ACC112 (cell line): ENCODE results near the gene CHP1.
"Not testable (repeated sequence)": the region's sequence is repeated elsewhere in the genome, so short reads cannot be mapped to it uniquely, and the experiment has no call there.

Source experiments
- H2AFZ ChIP-seq: fragments of 200-600 bp; sonication (generic); one replicate; pipeline ENCODE4 v1.6.0; 2017; ENCODE audit warnings: antibody characterized with exemption, low read length; ENCODE audit not compliant: unreplicated experiment
- H3K27ac ChIP-seq: fragments of 200-600 bp; sonication (generic); 2 replicates; pipeline ENCODE4 v1.5.1; 2014; ENCODE audit warnings: low read depth, mild to moderate bottlenecking, antibody characterized with exemption, low read length, moderate library complexity
- H3K27me3 ChIP-seq: fragments of 200-600 bp; sonication (generic); 2 replicates; pipeline ENCODE4 v1.6.1; 2014; ENCODE audit warnings: mild to moderate bottlenecking, antibody characterized with exemption, low read length, moderate library complexity, mixed read lengths; ENCODE audit not compliant: insufficient read depth
- H3K36me3 ChIP-seq: fragments of 200-600 bp; sonication (generic); 2 replicates; pipeline ENCODE4 v1.6.1; 2016; ENCODE audit warnings: mild to moderate bottlenecking, antibody characterized with exemption, low read length, moderate library complexity, mixed read lengths; ENCODE audit not compliant: insufficient read depth
- H3K4me1 ChIP-seq: fragments of 200-600 bp; sonication (generic); one replicate; pipeline ENCODE4 v1.6.1; 2016; ENCODE audit warnings: low read length, mixed read lengths; ENCODE audit not compliant: insufficient read depth, unreplicated experiment, control insufficient read depth
- H3K4me3 ChIP-seq: fragments of 200-600 bp; sonication (generic); 2 replicates; pipeline ENCODE4 v1.5.1; 2014; ENCODE audit warnings: mild to moderate bottlenecking, low read depth, low read length
- H3K79me2 ChIP-seq: fragments of 200-600 bp; sonication (generic); one replicate; pipeline ENCODE4 v1.6.0; 2016; ENCODE audit warnings: low read length; ENCODE audit not compliant: control insufficient read depth, unreplicated experiment, insufficient read depth

The CHP1 gene

GRCh38 chr15:41291065-41291631, 60.1 kb downstream of the CHP1 start:
- Histone ChIP-seq H2AFZ (no peak overlapping the region), H3K4me1 (peaks cover 13% of the 10 kb centered on the region), H3K36me3 (peaks cover 18% of the 10 kb centered on the region), H3K27ac (no peak overlapping the region), H3K79me2 (peaks cover 21% of the 10 kb centered on the region), H3K27me3 (no peaks in the 10 kb centered on the region), H3K4me3 (no peak overlapping the region)

DNA sequence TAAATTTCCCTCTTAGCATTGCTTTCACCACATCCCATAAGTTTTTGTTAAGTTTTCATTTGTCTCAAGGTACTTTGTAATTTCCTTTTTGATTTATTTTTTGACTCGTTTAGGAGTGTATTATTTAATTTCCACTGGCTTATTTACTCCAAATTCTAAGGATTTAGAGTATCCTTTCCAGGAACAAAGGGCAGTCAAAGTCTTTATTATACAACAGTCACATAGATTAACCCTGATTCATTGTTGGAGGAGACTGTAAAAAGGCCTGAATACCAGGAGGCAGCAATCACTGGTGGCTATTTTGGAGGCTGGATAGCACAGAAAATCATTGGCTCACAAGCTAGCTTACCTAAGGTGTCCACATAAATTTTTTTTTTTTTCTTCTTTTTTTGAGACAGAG, 61.5 kb downstream of the CHP1 start:
- H3K4me1 ChIP-seq: no peaks in the 10 kb centered on the region
- H2AFZ ChIP-seq: no peak overlapping the region
- no peak overlapping the region for H3K4me3 ChIP-seq
- peaks cover 14% of the 10 kb centered on the region for H3K36me3 ChIP-seq
- no peaks in the 10 kb centered on the region for H3K27me3 ChIP-seq
- H3K79me2 ChIP-seq: peaks cover 10% of the 10 kb centered on the region
- no peak overlapping the region for H3K27ac ChIP-seq

GRCh38 chr15:41301139-41301538, 70.1 kb downstream of the CHP1 start:
- not testable (repeated sequence) for H3K36me3 ChIP-seq, H3K4me1 ChIP-seq, H3K27ac ChIP-seq, H3K79me2 ChIP-seq, H3K4me3 ChIP-seq, H3K27me3 ChIP-seq, H2AFZ ChIP-seq

- Histone ChIP-seq H3K27ac (no peak overlapping the region), H3K4me1 (no peaks in the 10 kb centered on the region), H2AFZ (no peak overlapping the region), H3K36me3 (peaks cover 6% of the 10 kb centered on the region; the same call in 1 of the 2 replicates), H3K79me2 (no peaks in the 10 kb centered on the region), H3K4me3 (no peak overlapping the region), H3K27me3 (no peaks in the 10 kb centered on the region)
Measured at GRCh38 chr15:41301587-41301986, 70.5 kb downstream of the CHP1 start.

- Histone ChIP-seq H2AFZ (no peak overlapping the region), H3K27me3 (no peaks in the 10 kb centered on the region), H3K27ac (no peak overlapping the region), H3K79me2 (no peaks in the 10 kb centered on the region), H3K4me3 (no peak overlapping the region), H3K36me3 (peaks cover 5% of the 10 kb centered on the region), H3K4me1 (no peaks in the 10 kb centered on the region)
Measured at GRCh38 chr15:41304149-41304770, 73.2 kb downstream of the CHP1 start.

GRCh38 chr15:41307679-41308078, 76.6 kb downstream of the CHP1 start:
- H3K79me2 ChIP-seq: no peaks in the 10 kb centered on the region
- peaks cover 3% of the 10 kb centered on the region for H3K36me3 ChIP-seq
- no peak overlapping the region for H3K4me3 ChIP-seq
- no peak overlapping the region for H2AFZ ChIP-seq
- H3K27ac ChIP-seq: no peak overlapping the region
- H3K27me3 ChIP-seq: no peaks in the 10 kb centered on the region
- H3K4me1 ChIP-seq: no peaks in the 10 kb centered on the region

DNA sequence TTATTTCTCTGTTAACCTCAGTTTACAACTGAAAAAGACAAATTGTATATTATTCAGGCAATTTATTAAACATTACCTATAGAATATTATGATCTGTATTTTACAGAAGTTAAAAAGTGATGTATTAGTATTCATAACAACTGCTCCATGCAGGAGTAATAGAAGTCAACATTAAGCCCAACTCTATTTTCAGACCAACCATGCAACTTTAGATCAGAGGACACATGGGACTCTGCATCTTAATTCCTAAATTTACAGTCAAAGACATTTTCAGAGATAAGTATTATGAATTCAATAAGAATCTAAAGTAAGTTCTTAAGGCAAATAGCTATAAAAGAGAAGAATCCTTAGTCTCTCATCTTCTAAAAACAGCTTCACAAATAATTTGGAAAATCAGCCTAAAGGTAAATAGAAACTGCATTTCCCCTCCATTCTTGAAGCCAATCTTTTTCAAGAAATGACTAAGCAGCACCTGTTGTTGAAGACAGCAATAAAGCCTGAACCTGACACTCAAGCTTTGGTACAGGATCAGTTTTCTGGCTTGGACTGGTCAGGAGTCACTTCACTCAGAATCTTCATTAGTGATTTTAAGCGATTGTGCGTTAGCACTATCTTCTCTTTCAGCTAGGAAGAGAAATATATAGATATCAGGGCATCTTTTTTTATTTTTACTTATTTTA, 78.3 kb downstream of the CHP1 start:
- no peaks in the 10 kb centered on the region for H3K27me3 ChIP-seq
- H3K36me3 ChIP-seq: peaks cover 7% of the 10 kb centered on the region
- H2AFZ ChIP-seq: no peak overlapping the region
- H3K79me2 ChIP-seq: no peaks in the 10 kb centered on the region
- no peak overlapping the region for H3K27ac ChIP-seq
- no peaks in the 10 kb centered on the region for H3K4me1 ChIP-seq
- no peak overlapping the region for H3K4me3 ChIP-seq

DNA sequence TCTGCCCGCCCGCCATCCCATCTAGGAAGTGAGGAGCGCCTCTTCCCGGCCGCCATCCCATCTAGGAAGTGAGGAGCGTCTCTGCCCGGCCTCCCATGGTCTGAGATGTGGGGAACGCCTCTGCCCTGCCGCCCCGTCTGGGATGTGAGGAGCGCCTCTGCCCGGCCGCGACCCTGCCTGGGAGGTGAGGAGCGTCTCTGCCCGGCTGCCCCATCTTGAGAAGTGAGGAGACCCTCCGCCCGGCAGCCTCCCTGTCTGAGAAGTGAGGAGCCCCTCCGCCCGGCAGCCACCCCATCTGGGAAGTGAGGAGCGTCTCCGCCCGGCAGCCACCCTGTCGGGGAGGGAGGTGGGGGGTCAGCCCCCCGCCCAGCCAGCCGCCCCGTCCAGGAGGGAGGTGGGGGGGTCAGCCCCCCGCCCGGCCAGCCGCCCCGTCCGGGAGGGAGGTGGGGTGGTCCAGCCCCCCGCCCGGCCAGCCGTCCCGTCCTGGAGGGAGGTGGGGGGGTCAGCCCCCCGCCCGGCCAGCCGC, 89.8 kb downstream of the CHP1 start:
- H3K4me1 ChIP-seq, H3K27me3 ChIP-seq, H3K4me3 ChIP-seq, H3K36me3 ChIP-seq, H3K27ac ChIP-seq, H3K79me2 ChIP-seq, H2AFZ ChIP-seq: not testable (repeated sequence)

- H3K27me3 ChIP-seq: no peaks in the 10 kb centered on the region
- H3K27ac ChIP-seq: no peak overlapping the region
- H3K4me3 ChIP-seq: no peak overlapping the region
- no peak overlapping the region for H2AFZ ChIP-seq
- no peaks in the 10 kb centered on the region for H3K4me1 ChIP-seq
- no peaks in the 10 kb centered on the region for H3K36me3 ChIP-seq
- H3K79me2 ChIP-seq: no peaks in the 10 kb centered on the region
Measured at GRCh38 chr15:41323611-41324010, 92.5 kb downstream of the CHP1 start.

DNA sequence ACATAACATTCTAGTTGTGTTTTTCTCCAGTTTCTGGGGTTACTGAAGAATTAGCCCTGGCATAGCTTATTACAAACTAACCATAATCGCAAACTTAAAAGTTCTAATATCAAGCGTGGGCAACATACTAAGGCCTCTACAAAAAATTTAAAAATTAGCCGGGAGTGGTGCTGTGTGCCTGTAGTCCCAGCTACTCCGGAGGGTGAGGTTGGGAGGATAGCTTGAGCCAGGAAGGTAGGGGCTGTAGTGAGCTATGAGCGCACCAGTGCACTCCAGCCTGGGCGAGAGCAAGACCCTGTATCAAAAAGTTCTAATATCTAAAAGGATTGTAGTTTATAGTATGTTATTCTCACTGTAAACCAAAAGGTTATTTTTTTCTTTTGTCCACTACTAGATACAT, 100.2 kb downstream of the CHP1 start:
- no peaks in the 10 kb centered on the region for H3K36me3 ChIP-seq
- H3K4me1 ChIP-seq: peaks cover 14% of the 10 kb centered on the region
- peak overlapping the region; percentile 93 for H3K4me3 ChIP-seq
- H3K27ac ChIP-seq: no peak overlapping the region
- peak overlapping the region; percentile 96 for H2AFZ ChIP-seq
- H3K27me3 ChIP-seq: no peaks in the 10 kb centered on the region
- peaks cover 38% of the 10 kb centered on the region for H3K79me2 ChIP-seq
